Glutamatergic neuron (in vitro differentiated cells): ENCODE data around the gene ELOF1. TPM values are rescaled to one million over a fixed set of nuclear protein-coding genes. Genes with fewer than 3 reads are reported as not detected.
A peak's percentile ranks its signal among the peaks of the same experiment; 100 is the strongest.

Experiments
- DNase-seq: peaks from one replicate; pipeline ENCODE4 v3.0.0; 2022
- H3K27ac Mint-ChIP-seq: one replicate; pipeline ENCODE4 v1.8.0; 2020; ENCODE audit warnings: mild to moderate bottlenecking, mixed read lengths, inconsistent platforms; ENCODE audit not compliant: unreplicated experiment
- H3K27me3 Mint-ChIP-seq: one replicate; pipeline ENCODE4 v1.8.0; 2020; ENCODE audit warnings: mild to moderate bottlenecking, moderate library complexity, mixed read lengths, inconsistent platforms; ENCODE audit not compliant: unreplicated experiment
- H3K36me3 Mint-ChIP-seq: one replicate; pipeline ENCODE4 v1.8.0; 2020; ENCODE audit warnings: mild to moderate bottlenecking, mixed read lengths, inconsistent platforms; ENCODE audit not compliant: unreplicated experiment
- H3K4me1 Mint-ChIP-seq: one replicate; pipeline ENCODE4 v1.8.0; 2020; ENCODE audit warnings: mild to moderate bottlenecking, low read depth, mixed read lengths, inconsistent platforms; ENCODE audit not compliant: unreplicated experiment
- H3K4me3 Mint-ChIP-seq: one replicate; pipeline ENCODE4 v1.8.0; 2020; ENCODE audit warnings: mild to moderate bottlenecking, mixed read lengths, inconsistent platforms; ENCODE audit not compliant: unreplicated experiment
- H3K9me3 Mint-ChIP-seq: one replicate; pipeline ENCODE4 v1.8.0; 2020; ENCODE audit warnings: mild to moderate bottlenecking, moderate library complexity, mixed read lengths, inconsistent platforms; ENCODE audit not compliant: unreplicated experiment
- total RNA-seq: library from RNA; stranded (reverse); fragmentation: NEBNext Ultra II Directional; extraction: Animal tissue kit (Norgen Biotek cat#: 25700); gene quantifications from one replicate; pipeline ENCODE4 v1.2.1, GENCODE V29; 2021; ENCODE audit not compliant: unreplicated experiment
- TF ChIP-seq, protein P1 (sequence below): fragments of 200-600 bp; sonication (generic); IDR thresholded peaks from one replicate; pipeline ENCODE4 v1.5.0; 2021; ENCODE audit not compliant: partially characterized antibody, unreplicated experiment

The ELOF1 gene
- total RNA-seq, 1 donor from 2014 or later = 50.7 TPM

- Mint-ChIP-seq H3K27me3 (peaks cover 3% of the 10 kb centered on the region), H3K36me3 (no peaks in the 10 kb centered on the region), H3K27ac (no peak overlapping the region), H3K4me1 (peaks cover 11% of the 10 kb centered on the region), H3K9me3 (peaks cover 2% of the 10 kb centered on the region), H3K4me3 (peak overlapping the region; percentile 25)
- TF ChIP-seq, protein P1, sequence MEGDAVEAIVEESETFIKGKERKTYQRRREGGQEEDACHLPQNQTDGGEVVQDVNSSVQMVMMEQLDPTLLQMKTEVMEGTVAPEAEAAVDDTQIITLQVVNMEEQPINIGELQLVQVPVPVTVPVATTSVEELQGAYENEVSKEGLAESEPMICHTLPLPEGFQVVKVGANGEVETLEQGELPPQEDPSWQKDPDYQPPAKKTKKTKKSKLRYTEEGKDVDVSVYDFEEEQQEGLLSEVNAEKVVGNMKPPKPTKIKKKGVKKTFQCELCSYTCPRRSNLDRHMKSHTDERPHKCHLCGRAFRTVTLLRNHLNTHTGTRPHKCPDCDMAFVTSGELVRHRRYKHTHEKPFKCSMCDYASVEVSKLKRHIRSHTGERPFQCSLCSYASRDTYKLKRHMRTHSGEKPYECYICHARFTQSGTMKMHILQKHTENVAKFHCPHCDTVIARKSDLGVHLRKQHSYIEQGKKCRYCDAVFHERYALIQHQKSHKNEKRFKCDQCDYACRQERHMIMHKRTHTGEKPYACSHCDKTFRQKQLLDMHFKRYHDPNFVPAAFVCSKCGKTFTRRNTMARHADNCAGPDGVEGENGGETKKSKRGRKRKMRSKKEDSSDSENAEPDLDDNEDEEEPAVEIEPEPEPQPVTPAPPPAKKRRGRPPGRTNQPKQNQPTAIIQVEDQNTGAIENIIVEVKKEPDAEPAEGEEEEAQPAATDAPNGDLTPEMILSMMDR = no peak
- DNase-seq = no peak
Observed at GRCh38 chr19:11556634-11557420, 2.2 kb downstream of the ELOF1 start.

- H3K4me1 Mint-ChIP-seq = peaks cover 5% of the 10 kb centered on the region
- TF ChIP-seq, protein P1 = no peak
- H3K4me3 Mint-ChIP-seq = no peak overlapping the region
- H3K36me3 Mint-ChIP-seq = no peaks in the 10 kb centered on the region
- H3K27ac Mint-ChIP-seq = peak overlapping the region; percentile 66
- peaks cover 4% of the 10 kb centered on the region for H3K27me3 Mint-ChIP-seq
- peaks cover 2% of the 10 kb centered on the region for H3K9me3 Mint-ChIP-seq
- DNase-seq = no peak
Observed at GRCh38 chr19:11555246-11555645, 3.8 kb downstream of the ELOF1 start.

- Mint-ChIP-seq H3K9me3 (peaks cover 2% of the 10 kb centered on the region), H3K27ac (no peak overlapping the region), H3K4me3 (no peak overlapping the region)
Observed at GRCh38 chr19:11554160-11554559, 4.9 kb downstream of the ELOF1 start.

DNA sequence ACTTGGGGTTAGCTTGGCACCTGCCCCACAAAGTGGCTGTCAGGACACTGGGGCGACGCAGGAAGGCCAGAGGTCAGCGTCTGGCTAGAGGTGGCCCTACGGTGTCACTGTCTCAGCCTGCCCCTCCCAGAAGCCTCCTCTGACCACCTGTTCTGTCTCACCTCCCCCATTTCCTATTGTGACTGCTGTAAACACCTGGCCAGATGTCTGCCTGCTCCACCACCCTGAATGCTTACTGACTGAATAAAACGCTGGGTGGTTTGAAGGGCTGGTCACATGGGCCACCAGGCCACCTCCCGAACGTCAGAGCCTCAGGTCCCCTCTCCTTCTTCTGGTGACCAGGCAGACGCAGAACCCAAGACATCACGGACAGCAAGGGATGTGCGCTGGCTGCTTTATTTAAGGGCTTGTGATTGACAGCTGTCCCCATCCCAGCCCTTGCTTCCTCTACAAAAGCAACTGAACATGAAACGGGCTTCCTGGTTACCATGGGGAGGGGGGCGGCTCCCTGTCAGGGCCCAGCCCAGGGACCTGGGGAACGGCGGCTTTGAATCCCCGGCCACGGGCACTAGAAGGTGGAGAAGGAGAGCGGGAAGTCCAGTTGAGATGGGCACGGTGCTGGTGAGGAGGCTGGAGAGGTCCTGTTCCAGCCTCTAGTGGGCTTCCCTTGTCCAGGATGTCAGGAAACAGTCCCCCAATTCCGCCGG is 6.2 kb downstream of the ELOF1 start:
- no peak overlapping the region for H3K27ac Mint-ChIP-seq
- TF ChIP-seq, protein P1 = no peak
- peaks cover 2% of the 10 kb centered on the region for H3K9me3 Mint-ChIP-seq
- H3K4me3 Mint-ChIP-seq = no peak overlapping the region
- H3K36me3 Mint-ChIP-seq = no peaks in the 10 kb centered on the region
- DNase-seq = no peak
- H3K27me3 Mint-ChIP-seq = peaks cover 2% of the 10 kb centered on the region
- peaks cover 1% of the 10 kb centered on the region for H3K4me1 Mint-ChIP-seq

More at GRCh38 chr19:11554160-11554559, 4.9 kb downstream of the ELOF1 start:
- Mint-ChIP-seq H3K4me1 (peaks cover 4% of the 10 kb centered on the region), H3K27me3 (peaks cover 4% of the 10 kb centered on the region), H3K36me3 (no peaks in the 10 kb centered on the region)
- TF ChIP-seq, protein P1 = no peak
- no peak for DNase-seq

DNA sequence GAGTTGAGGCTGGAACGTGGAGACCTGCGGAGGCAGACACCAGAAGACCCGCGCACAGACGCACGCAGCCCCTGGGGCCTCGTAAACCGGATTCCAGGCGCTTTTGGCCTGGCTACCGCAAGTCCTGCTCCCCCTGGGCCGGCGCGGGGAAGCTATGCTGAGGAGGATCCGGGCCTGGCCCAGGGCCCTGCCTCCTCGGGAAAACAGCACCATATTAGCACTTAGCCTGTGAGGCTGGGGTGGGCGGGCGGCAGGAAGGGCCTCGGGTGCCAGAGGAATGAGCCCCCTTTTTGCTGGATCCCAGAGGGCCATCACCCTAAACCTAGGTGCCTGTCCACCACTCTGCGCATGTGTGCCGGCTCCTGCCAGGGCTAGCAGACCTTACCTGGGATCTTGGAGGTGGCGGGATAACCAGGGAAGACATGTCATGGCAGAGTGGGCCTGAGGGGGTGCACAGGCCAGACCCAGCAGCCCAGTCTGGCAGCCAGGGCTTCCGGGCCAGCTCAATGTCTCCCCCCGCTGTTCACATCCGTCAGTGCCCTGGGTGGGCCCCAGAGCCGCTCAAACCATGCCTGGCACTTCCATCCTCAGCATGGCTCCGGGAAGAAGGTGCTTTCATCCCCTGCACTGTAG is 7.3 kb downstream of the ELOF1 start:
- peaks cover 2% of the 10 kb centered on the region for H3K27me3 Mint-ChIP-seq
- TF ChIP-seq, protein P1 = peak; percentile 29
- peaks cover 2% of the 10 kb centered on the region for H3K9me3 Mint-ChIP-seq
- DNase-seq = peak; percentile 59
- no peaks in the 10 kb centered on the region for H3K36me3 Mint-ChIP-seq
- no peaks in the 10 kb centered on the region for H3K4me1 Mint-ChIP-seq
- H3K4me3 Mint-ChIP-seq = no peak overlapping the region
- H3K27ac Mint-ChIP-seq = no peak overlapping the region
